Neural cell (in vitro differentiated cells): Measurements from ENCODE around the gene CIB1. TPM values are rescaled to one million over a fixed set of nuclear protein-coding genes. Genes with fewer than 3 reads are reported as not detected.

ENCODE experiments used
- H2AFZ ChIP-seq: fragments of 200-600, 300-800 bp; sonication (generic), shearing (Covaris generic); 2 replicates; pipeline ENCODE4 v1.6.0; 2014; ENCODE audit warnings: low read depth, mild to moderate bottlenecking, antibody characterized with exemption, low read length, moderate library complexity
- H3F3A ChIP-seq: fragments of 200-600 bp; shearing (Covaris generic); 2 replicates; pipeline ENCODE4 v1.6.1; 2016; ENCODE audit warnings: mild to moderate bottlenecking, moderate library complexity, mixed read lengths, antibody characterized with exemption, low read length; ENCODE audit not compliant: insufficient read depth, poor library complexity, severe bottlenecking
- H3K27ac ChIP-seq: fragments of 200-600, 300-800 bp; sonication (generic), shearing (Covaris generic); 2 replicates; pipeline ENCODE4 v1.5.1; 2014; ENCODE audit warnings: mild to moderate bottlenecking, low read length, moderate library complexity
- H3K27me3 ChIP-seq: fragments of 300-800, 200-600 bp; sonication (generic), shearing (Covaris generic); 2 replicates; pipeline ENCODE4 v1.6.0; 2014; ENCODE audit warnings: mild to moderate bottlenecking, low read depth, low read length, moderate library complexity; ENCODE audit not compliant: insufficient read depth
- H3K36me3 ChIP-seq: fragments of 300-800, 200-600 bp; sonication (generic), shearing (Covaris generic); 2 replicates; pipeline ENCODE4 v1.5.1; 2014; ENCODE audit warnings: mild to moderate bottlenecking, antibody characterized with exemption, low read length, moderate library complexity; ENCODE audit not compliant: insufficient read depth
- H3K4me2 ChIP-seq: fragments of 300-800, 200-600 bp; sonication (generic), shearing (Covaris generic); 2 replicates; pipeline ENCODE4 v1.6.0; 2014; ENCODE audit warnings: mild to moderate bottlenecking, low read length
- H3K4me3 ChIP-seq: fragments of 300-800, 200-600 bp; sonication (generic), shearing (Covaris generic); 2 replicates; pipeline ENCODE4 v1.5.1; 2014; ENCODE audit warnings: mild to moderate bottlenecking, low read length, moderate library complexity
- H3K79me2 ChIP-seq: fragments of 200-600 bp; shearing (Covaris generic); replicated peaks from 2 replicates; pipeline ENCODE4 v1.6.0; 2014; ENCODE audit warnings: mild to moderate bottlenecking, low read length, moderate library complexity; ENCODE audit not compliant: insufficient read depth
- H3K9ac ChIP-seq: fragments of 300-800, 200-600 bp; sonication (generic), shearing (Covaris generic); 2 replicates; pipeline ENCODE4 v1.6.1; 2016; ENCODE audit warnings: mild to moderate bottlenecking, low read length, mixed read lengths
- H3K9me2 ChIP-seq: fragments of 200-600 bp; shearing (Covaris generic); 2 replicates; pipeline ENCODE4 v1.6.1; 2016; ENCODE audit warnings: mild to moderate bottlenecking, low read length, mixed read lengths; ENCODE audit not compliant: insufficient read depth
- H3K9me3 ChIP-seq: fragments of 200-600, 300-800 bp; sonication (generic), shearing (Covaris generic); 2 replicates; pipeline ENCODE4 v1.6.1; 2016; ENCODE audit warnings: mild to moderate bottlenecking, mixed run types, low read length, moderate library complexity, mixed read lengths
- H4K20me1 ChIP-seq: fragments of 200-600 bp; shearing (Covaris generic); 2 replicates; pipeline ENCODE4 v1.6.1; 2016; ENCODE audit warnings: mild to moderate bottlenecking, mixed run types; ENCODE audit not compliant: insufficient read depth
- EP300 ChIP-seq: fragments of 450-650 bp; conservative IDR thresholded peaks from 2 replicates; pipeline ENCODE4 v1.6.1; 2014; ENCODE audit warnings: antibody characterized with exemption, mild to moderate bottlenecking, moderate library complexity; ENCODE audit not compliant: poor library complexity, severe bottlenecking
- EZH2 ChIP-seq: fragments of 200-600, 300-800 bp; shearing (Covaris generic), sonication (generic); IDR thresholded peaks from 2 replicates; pipeline ENCODE4 v1.6.1; 2014; ENCODE audit warnings: antibody characterized with exemption, low read length, borderline replicate concordance, mild to moderate bottlenecking; ENCODE audit not compliant: insufficient read depth, poor library complexity, severe bottlenecking
- MXI1 ChIP-seq: fragments of 450-650 bp; conservative IDR thresholded peaks from 2 replicates; pipeline ENCODE4 v1.6.1; 2014; ENCODE audit warnings: antibody characterized with exemption, mild to moderate bottlenecking; ENCODE audit not compliant: poor library complexity, severe bottlenecking
- POLR2AphosphoS5 ChIP-seq: IDR thresholded peaks from 2 replicates; pipeline ENCODE4 v1.6.1; 2012
- RAD21 ChIP-seq: fragments of 450-650 bp; conservative IDR thresholded peaks from 2 replicates; pipeline ENCODE4 v1.6.1; 2014; ENCODE audit warnings: antibody characterized with exemption, mild to moderate bottlenecking, moderate library complexity
- SMC3 ChIP-seq: fragments of 450-650 bp; conservative IDR thresholded peaks from 2 replicates; pipeline ENCODE4 v1.6.1; 2014; ENCODE audit warnings: antibody characterized with exemption, mild to moderate bottlenecking, moderate library complexity; ENCODE audit not compliant: poor library complexity
- TAF1 ChIP-seq: IDR thresholded peaks from 2 replicates; pipeline ENCODE4 v1.6.1; 2012; ENCODE audit warnings: low read depth
- polyA plus RNA-seq: library from polyadenylated mRNA; depleted of rRNA; stranded (reverse); fragments of >200 nt; gene quantifications from 2 replicates; pipeline ENCODE4 v1.2.3, GENCODE V29; 2014
- TF ChIP-seq, protein P1 (sequence below): fragments of 450-650 bp; IDR thresholded peaks from 2 replicates; pipeline ENCODE4 v1.5.1; 2014; ENCODE audit warnings: antibody characterized with exemption, mild to moderate bottlenecking, moderate library complexity; ENCODE audit not compliant: poor library complexity, severe bottlenecking
- TF ChIP-seq, protein P2 (sequence below): IDR thresholded peaks from 2 replicates; pipeline ENCODE4 v1.6.1; 2012; ENCODE audit warnings: borderline replicate concordance

The CIB1 gene
- polyA plus RNA-seq, 1 donor from 2014 or later: 9.4 TPM

DNA sequence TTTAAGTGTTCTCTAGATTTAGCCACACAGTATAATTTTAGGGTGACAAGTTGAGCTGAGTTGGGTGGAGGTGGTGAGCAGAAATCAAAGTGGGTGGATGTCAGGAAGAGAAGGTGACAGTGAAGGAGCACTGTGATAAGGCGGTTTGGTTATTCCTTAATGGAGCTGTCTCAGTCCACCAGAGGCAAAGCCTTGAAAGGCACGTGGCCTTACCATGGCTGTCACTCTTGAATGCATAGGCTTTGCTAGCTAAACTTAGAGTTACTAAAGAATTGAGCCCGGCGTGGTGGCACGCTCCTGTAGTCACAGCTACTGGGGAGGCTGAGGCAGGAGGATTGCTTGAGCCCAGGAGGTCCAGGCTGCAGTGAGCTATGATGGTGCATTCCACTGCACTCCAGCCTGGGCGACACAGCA is 15.1 kb upstream of the CIB1 start:
- no peaks in the 10 kb centered on the region for H3K27me3 ChIP-seq
- peak overlapping the region; percentile 65 for H3K9ac ChIP-seq
- no peaks in the 10 kb centered on the region for H3F3A ChIP-seq
- H3K4me3 ChIP-seq: peak overlapping the region; percentile 87
- no peaks in the 10 kb centered on the region for H4K20me1 ChIP-seq
- H3K79me2 ChIP-seq: no peaks in the 10 kb centered on the region
- H3K27ac ChIP-seq: peak overlapping the region; percentile 23
- H2AFZ ChIP-seq: peak overlapping the region; percentile 76
- no peaks in the 10 kb centered on the region for H3K9me3 ChIP-seq
- TF ChIP-seq, protein P1, sequence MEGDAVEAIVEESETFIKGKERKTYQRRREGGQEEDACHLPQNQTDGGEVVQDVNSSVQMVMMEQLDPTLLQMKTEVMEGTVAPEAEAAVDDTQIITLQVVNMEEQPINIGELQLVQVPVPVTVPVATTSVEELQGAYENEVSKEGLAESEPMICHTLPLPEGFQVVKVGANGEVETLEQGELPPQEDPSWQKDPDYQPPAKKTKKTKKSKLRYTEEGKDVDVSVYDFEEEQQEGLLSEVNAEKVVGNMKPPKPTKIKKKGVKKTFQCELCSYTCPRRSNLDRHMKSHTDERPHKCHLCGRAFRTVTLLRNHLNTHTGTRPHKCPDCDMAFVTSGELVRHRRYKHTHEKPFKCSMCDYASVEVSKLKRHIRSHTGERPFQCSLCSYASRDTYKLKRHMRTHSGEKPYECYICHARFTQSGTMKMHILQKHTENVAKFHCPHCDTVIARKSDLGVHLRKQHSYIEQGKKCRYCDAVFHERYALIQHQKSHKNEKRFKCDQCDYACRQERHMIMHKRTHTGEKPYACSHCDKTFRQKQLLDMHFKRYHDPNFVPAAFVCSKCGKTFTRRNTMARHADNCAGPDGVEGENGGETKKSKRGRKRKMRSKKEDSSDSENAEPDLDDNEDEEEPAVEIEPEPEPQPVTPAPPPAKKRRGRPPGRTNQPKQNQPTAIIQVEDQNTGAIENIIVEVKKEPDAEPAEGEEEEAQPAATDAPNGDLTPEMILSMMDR: no peak
- TF ChIP-seq RAD21 (no peak), EZH2 (no peak), MXI1 (no peak), SMC3 (no peak), TAF1 (no peak), POLR2AphosphoS5 (no peak), EP300 (no peak)
- no peaks in the 10 kb centered on the region for H3K9me2 ChIP-seq
- no peaks in the 10 kb centered on the region for H3K36me3 ChIP-seq
- no peak overlapping the region for H3K4me2 ChIP-seq

DNA sequence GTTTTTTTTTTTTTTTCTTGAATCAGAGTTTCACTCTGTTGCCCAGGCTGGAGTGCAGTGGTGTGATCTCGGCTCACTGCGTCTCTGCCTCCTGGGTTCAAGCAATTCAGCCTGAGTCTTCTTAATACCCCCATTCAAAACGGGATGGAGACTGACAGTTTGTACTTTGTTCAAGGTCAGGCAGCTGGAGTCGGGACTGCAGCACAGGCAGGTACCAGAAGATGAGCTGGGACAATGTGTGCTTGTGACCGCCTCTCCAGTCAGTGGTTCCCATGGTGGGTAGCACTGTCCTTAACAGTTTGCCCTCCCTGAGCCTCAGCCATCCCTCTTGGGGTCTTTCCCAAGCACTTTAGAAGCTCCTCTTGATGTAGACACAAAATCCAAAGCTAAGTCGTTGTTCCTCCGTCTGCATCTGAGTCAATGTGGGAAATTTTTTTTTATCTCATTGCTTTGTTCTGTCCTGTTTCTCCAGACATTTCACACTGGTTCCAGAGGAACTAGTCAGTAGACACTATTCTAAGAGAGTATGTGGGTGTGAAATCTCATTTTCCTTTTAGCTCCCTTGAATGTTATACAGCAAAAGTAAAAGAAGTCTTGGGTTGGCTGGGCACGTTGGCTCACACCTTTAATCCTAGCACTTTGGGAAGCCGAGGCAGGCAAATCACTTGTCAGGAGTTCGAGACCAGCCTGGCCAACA is 10.3 kb upstream of the CIB1 start:
- H3K9me2 ChIP-seq: no peaks in the 10 kb centered on the region
- H3K36me3 ChIP-seq: no peaks in the 10 kb centered on the region
- H3K9ac ChIP-seq: no peak overlapping the region
- TF ChIP-seq, protein P2, sequence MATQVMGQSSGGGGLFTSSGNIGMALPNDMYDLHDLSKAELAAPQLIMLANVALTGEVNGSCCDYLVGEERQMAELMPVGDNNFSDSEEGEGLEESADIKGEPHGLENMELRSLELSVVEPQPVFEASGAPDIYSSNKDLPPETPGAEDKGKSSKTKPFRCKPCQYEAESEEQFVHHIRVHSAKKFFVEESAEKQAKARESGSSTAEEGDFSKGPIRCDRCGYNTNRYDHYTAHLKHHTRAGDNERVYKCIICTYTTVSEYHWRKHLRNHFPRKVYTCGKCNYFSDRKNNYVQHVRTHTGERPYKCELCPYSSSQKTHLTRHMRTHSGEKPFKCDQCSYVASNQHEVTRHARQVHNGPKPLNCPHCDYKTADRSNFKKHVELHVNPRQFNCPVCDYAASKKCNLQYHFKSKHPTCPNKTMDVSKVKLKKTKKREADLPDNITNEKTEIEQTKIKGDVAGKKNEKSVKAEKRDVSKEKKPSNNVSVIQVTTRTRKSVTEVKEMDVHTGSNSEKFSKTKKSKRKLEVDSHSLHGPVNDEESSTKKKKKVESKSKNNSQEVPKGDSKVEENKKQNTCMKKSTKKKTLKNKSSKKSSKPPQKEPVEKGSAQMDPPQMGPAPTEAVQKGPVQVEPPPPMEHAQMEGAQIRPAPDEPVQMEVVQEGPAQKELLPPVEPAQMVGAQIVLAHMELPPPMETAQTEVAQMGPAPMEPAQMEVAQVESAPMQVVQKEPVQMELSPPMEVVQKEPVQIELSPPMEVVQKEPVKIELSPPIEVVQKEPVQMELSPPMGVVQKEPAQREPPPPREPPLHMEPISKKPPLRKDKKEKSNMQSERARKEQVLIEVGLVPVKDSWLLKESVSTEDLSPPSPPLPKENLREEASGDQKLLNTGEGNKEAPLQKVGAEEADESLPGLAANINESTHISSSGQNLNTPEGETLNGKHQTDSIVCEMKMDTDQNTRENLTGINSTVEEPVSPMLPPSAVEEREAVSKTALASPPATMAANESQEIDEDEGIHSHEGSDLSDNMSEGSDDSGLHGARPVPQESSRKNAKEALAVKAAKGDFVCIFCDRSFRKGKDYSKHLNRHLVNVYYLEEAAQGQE: no peak
- TF ChIP-seq, protein P1: no peak
- TF ChIP-seq EP300: no peak
- no peak for TF ChIP-seq POLR2AphosphoS5
- H3K27ac ChIP-seq: no peak overlapping the region
- no peaks in the 10 kb centered on the region for H3K27me3 ChIP-seq
- no peaks in the 10 kb centered on the region for H3F3A ChIP-seq
- H3K4me3 ChIP-seq: no peak overlapping the region
- no peaks in the 10 kb centered on the region for H3K9me3 ChIP-seq
- H3K79me2 ChIP-seq: no peaks in the 10 kb centered on the region
- H2AFZ ChIP-seq: no peak overlapping the region
- H3K4me2 ChIP-seq: no peak overlapping the region
- no peaks in the 10 kb centered on the region for H4K20me1 ChIP-seq
